ENCODE results near the gene MIS12. TPM values are rescaled to one million over a fixed set of nuclear protein-coding genes. Genes with fewer than 3 reads are reported as not detected.

MIS12 gene
- total RNA-seq, 1 donor from 2014 or later: 53.7 TPM

- no peak overlapping the region for H3K4me2 ChIP-seq
- no peaks in the 10 kb centered on the region for H3K9me3 Mint-ChIP-seq
- H3K27me3 ChIP-seq: no peaks in the 10 kb centered on the region
- H3K4me3 ChIP-seq: no peak overlapping the region
- peaks cover 48% of the 10 kb centered on the region for H3K36me3 Mint-ChIP-seq
- no peaks in the 10 kb centered on the region for H4K20me1 ChIP-seq (ENCODE audit: low read depth)
- H3K27me3 Mint-ChIP-seq (ENCODE audit: insufficient read depth, low read depth): no peaks in the 10 kb centered on the region
- H3K27ac ChIP-seq: no peak overlapping the region
- peaks cover 74% of the 10 kb centered on the region for H3K79me2 ChIP-seq (ENCODE audit: low read depth)
- H3K4me1 ChIP-seq: peaks cover 5% of the 10 kb centered on the region
- no peak overlapping the region for H3K27ac Mint-ChIP-seq
- no peaks in the 10 kb centered on the region for H3F3A ChIP-seq (ENCODE audit: low read depth)
- no peak overlapping the region for H3K9ac ChIP-seq
- no peak overlapping the region for H2AFZ ChIP-seq (replicated peaks)
- no peak for TF ChIP-seq EZH2phosphoT487 (IDR thresholded peaks at IDR 0.05)
- no peak for TF ChIP-seq CTCF (IDR thresholded peaks at IDR 0.05)
- TF ChIP-seq EZH2 (IDR thresholded peaks at IDR 0.05): no peak
- H3K4me1 Mint-ChIP-seq: peaks cover 16% of the 10 kb centered on the region
- no peak overlapping the region for H3K4me3 Mint-ChIP-seq
- DNase-seq (ENCODE audit: low spot score): no peak
- H3K36me3 ChIP-seq: peaks cover 27% of the 10 kb centered on the region
- H3K9me3 ChIP-seq (ENCODE audit: low read depth): no peaks in the 10 kb centered on the region
Observed at GRCh38 chr17:5480962-5481361, 5.4 kb upstream of the MIS12 start.

GRCh38 chr17:5481451-5481850, 4.9 kb upstream of the MIS12 start:
- Mint-ChIP-seq H3K27me3 (ENCODE audit: insufficient read depth, low read depth) (no peaks in the 10 kb centered on the region), H3K4me3 (no peak overlapping the region), H3K9me3 (no peaks in the 10 kb centered on the region), H3K27ac (no peak overlapping the region), H3K4me1 (peaks cover 16% of the 10 kb centered on the region), H3K36me3 (peaks cover 48% of the 10 kb centered on the region)
- Histone ChIP-seq H3K36me3 (peaks cover 27% of the 10 kb centered on the region), H3K79me2 (ENCODE audit: low read depth) (peaks cover 74% of the 10 kb centered on the region), H3K27ac (no peak overlapping the region), H3K4me1 (peaks cover 5% of the 10 kb centered on the region), H3K27me3 (no peaks in the 10 kb centered on the region), H3K9me3 (ENCODE audit: low read depth) (no peaks in the 10 kb centered on the region), H4K20me1 (ENCODE audit: low read depth) (no peaks in the 10 kb centered on the region), H3F3A (ENCODE audit: low read depth) (peaks cover 1% of the 10 kb centered on the region), H2AFZ (replicated peaks) (no peak overlapping the region), H3K4me3 (no peak overlapping the region), H3K4me2 (no peak overlapping the region), H3K9ac (no peak overlapping the region)
- no peak for TF ChIP-seq EZH2 (IDR thresholded peaks at IDR 0.05)
- TF ChIP-seq EZH2phosphoT487 (IDR thresholded peaks at IDR 0.05): no peak
- no peak for TF ChIP-seq CTCF (IDR thresholded peaks at IDR 0.05)
- DNase-seq (ENCODE audit: low spot score): no peak

GRCh38 chr17:5485270-5486205, 828 bp upstream of the MIS12 start, which contains the start of gene DERL2:
Gene DERL2 (minus strand): TSS chr17:5486178. CDS start chr17:5486161, 17 bp downstream.
- Mint-ChIP-seq H3K36me3 (peaks cover 41% of the 10 kb centered on the region), H3K9me3 (no peaks in the 10 kb centered on the region), H3K27me3 (ENCODE audit: insufficient read depth, low read depth) (no peaks in the 10 kb centered on the region), H3K4me3 (peak within 1 kb of the TSS; percentile 97), H3K4me1 (peaks cover 26% of the 10 kb centered on the region), H3K27ac (peak within 1 kb of the TSS; percentile 99)
- no peaks in the 10 kb centered on the region for H3K9me3 ChIP-seq (ENCODE audit: low read depth)
- peaks cover 15% of the 10 kb centered on the region for H3K4me1 ChIP-seq
- DNase-seq (ENCODE audit: low spot score): peak; percentile 78
- peaks cover 22% of the 10 kb centered on the region for H3F3A ChIP-seq (ENCODE audit: low read depth)
- peaks cover 21% of the 10 kb centered on the region for H3K36me3 ChIP-seq
- peaks cover 16% of the 10 kb centered on the region for H4K20me1 ChIP-seq (ENCODE audit: low read depth)
- H3K27ac ChIP-seq: peak within 1 kb of the TSS; percentile 100
- peak within 1 kb of the TSS; percentile 91 for H3K4me2 ChIP-seq
- H3K79me2 ChIP-seq (ENCODE audit: low read depth): peaks cover 86% of the 10 kb centered on the region
- peak within 1 kb of the TSS; percentile 91 for H3K4me3 ChIP-seq
- peak within 1 kb of the TSS; percentile 84 for H2AFZ ChIP-seq (replicated peaks)
- H3K9ac ChIP-seq: peak within 1 kb of the TSS; percentile 98
- TF ChIP-seq EZH2 (IDR thresholded peaks at IDR 0.05) (no peak), CTCF (IDR thresholded peaks at IDR 0.05) (no peak), EZH2phosphoT487 (IDR thresholded peaks at IDR 0.05) (no peak)
- no peaks in the 10 kb centered on the region for H3K27me3 ChIP-seq
